ENCODE measurements around the gene ALOX15B. TPM values are rescaled to one million over a fixed set of nuclear protein-coding genes. Genes with fewer than 3 reads are reported as not detected.

ALOX15B gene
- total RNA-seq, 1 experiment from 2014 or later: 0.30 TPM

DNA sequence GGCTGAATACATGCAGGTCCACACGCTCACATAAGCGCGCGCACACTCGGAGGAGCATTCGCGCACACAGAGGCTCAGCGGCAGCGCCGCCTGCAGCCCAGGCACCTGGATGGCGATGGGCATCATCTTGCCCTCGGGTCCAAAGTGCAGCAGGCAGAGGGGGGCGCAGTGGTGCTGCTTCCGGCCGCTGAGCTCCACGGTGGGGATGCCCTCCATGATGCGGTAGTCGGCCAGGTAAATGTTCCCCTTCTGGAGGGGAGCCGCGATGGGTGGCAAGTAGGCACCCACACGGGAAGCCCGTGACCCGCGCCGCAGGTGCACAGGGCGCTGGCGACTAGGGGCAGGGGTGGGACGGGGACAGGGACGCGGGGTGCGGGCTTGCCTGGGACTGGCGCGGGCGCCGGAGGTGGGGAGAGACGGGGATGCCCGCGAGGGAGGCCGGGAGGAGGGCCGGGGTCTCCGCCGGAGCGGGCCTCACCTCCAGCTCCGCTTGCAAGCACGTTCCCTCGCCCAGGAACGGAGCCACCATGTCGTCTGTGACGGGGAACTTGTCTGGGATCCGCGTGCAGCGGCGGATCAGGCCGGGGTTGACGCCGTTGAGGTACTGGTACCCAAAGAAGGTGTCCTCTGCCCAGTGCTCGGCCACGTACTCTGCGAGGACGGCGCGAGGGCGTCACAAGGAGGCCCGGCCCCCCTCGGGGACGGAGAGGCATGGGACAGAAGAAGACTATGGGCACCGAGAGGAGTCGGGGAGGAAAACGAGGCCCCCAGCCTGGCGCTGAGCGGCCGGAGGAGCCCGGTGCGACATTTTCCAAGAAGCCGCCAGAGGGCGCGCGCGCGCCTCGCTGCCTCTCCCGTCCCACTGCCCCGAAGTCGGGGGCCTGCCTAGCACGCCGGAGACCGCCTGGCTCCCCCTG is 40.7 kb downstream of the ALOX15B start:
- peak overlapping the region; percentile 79 for H3K27ac ChIP-seq (ENCODE audit: low read depth, low read length)
- TSS peak; percentile 49 for BruUV-seq (replicated peaks)
- peak overlapping the region; percentile 96 for H3K4me2 ChIP-seq (ENCODE audit: low read length)
- H3K9me2 ChIP-seq (ENCODE audit: insufficient read depth): no peaks in the 10 kb centered on the region
- peak overlapping the region; percentile 68 to 81 for H3K4me3 ChIP-seq (replicated peaks in 1 of 2; ENCODE audit: low read depth in 1 of 2, low read length in 2 of 2)
- H3K79me2 ChIP-seq (ENCODE audit: insufficient read depth, low read length): peaks cover 4% of the 10 kb centered on the region; the same call in 1 of the 2 replicates
- TF ChIP-seq SP1 (IDR thresholded peaks at IDR 0.05; ENCODE audit: low read depth): no peak
- TF ChIP-seq POLR2AphosphoS5 (IDR thresholded peaks at IDR 0.05; ENCODE audit: low read depth, low read length): peak; percentile 52
- no peak for TF ChIP-seq CEBPB (IDR thresholded peaks at IDR 0.05; ENCODE audit: low read depth)
- no peak for TF ChIP-seq ELF1 (IDR thresholded peaks at IDR 0.05; ENCODE audit: borderline replicate concordance, low read depth)
- TF ChIP-seq, protein P1, sequence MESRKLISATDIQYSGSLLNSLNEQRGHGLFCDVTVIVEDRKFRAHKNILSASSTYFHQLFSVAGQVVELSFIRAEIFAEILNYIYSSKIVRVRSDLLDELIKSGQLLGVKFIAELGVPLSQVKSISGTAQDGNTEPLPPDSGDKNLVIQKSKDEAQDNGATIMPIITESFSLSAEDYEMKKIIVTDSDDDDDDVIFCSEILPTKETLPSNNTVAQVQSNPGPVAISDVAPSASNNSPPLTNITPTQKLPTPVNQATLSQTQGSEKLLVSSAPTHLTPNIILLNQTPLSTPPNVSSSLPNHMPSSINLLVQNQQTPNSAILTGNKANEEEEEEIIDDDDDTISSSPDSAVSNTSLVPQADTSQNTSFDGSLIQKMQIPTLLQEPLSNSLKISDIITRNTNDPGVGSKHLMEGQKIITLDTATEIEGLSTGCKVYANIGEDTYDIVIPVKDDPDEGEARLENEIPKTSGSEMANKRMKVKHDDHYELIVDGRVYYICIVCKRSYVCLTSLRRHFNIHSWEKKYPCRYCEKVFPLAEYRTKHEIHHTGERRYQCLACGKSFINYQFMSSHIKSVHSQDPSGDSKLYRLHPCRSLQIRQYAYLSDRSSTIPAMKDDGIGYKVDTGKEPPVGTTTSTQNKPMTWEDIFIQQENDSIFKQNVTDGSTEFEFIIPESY (IDR thresholded peaks at IDR 0.05; ENCODE audit: extremely low read depth, insufficient replicate concordance, low read length): no peak
- TF ChIP-seq RAD21 (IDR thresholded peaks at IDR 0.05; ENCODE audit: low read depth): peak; percentile 79
- TF ChIP-seq, protein P2, sequence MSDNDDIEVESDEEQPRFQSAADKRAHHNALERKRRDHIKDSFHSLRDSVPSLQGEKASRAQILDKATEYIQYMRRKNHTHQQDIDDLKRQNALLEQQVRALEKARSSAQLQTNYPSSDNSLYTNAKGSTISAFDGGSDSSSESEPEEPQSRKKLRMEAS (IDR thresholded peaks at IDR 0.05): peak; percentile 77
- TF ChIP-seq EGR1 (IDR thresholded peaks at IDR 0.05; ENCODE audit: low read depth): no peak
- TF ChIP-seq, protein P3, sequence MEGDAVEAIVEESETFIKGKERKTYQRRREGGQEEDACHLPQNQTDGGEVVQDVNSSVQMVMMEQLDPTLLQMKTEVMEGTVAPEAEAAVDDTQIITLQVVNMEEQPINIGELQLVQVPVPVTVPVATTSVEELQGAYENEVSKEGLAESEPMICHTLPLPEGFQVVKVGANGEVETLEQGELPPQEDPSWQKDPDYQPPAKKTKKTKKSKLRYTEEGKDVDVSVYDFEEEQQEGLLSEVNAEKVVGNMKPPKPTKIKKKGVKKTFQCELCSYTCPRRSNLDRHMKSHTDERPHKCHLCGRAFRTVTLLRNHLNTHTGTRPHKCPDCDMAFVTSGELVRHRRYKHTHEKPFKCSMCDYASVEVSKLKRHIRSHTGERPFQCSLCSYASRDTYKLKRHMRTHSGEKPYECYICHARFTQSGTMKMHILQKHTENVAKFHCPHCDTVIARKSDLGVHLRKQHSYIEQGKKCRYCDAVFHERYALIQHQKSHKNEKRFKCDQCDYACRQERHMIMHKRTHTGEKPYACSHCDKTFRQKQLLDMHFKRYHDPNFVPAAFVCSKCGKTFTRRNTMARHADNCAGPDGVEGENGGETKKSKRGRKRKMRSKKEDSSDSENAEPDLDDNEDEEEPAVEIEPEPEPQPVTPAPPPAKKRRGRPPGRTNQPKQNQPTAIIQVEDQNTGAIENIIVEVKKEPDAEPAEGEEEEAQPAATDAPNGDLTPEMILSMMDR (IDR thresholded peaks at IDR 0.05 in 2 of 3, conservative IDR thresholded peaks at IDR 0.05 in 1 of 3; ENCODE audit: borderline replicate concordance in 1 of 3, insufficient read depth in 1 of 3, low read depth in 2 of 3, low read length in 2 of 3): peak; percentile 84 to 98 (median 86)
- no peak for TF ChIP-seq ZNF274 (IDR thresholded peaks at IDR 0.05; ENCODE audit: low read depth, low read length)
- no peak for TF ChIP-seq POLR2A (IDR thresholded peaks at IDR 0.05; ENCODE audit: borderline replicate concordance, extremely low read depth, insufficient read depth, insufficient read length)
- TF ChIP-seq EZH2phosphoT487 (IDR thresholded peaks at IDR 0.05; ENCODE audit: borderline replicate concordance): no peak
- peak; percentile 70 for TF ChIP-seq YY1 (IDR thresholded peaks at IDR 0.05; ENCODE audit: extremely low read depth, insufficient replicate concordance, low read depth, low read length)
- no peak for TF ChIP-seq SIN3A (IDR thresholded peaks at IDR 0.05; ENCODE audit: low read depth)
- TF ChIP-seq ZFX (IDR thresholded peaks at IDR 0.05): peak; percentile 84; the same call in 1 of the 2 replicates
- peak; percentile 96 for TF ChIP-seq CBX3 (IDR thresholded peaks at IDR 0.05; ENCODE audit: low read depth)
- TF ChIP-seq SRF (IDR thresholded peaks at IDR 0.05; ENCODE audit: low read depth): no peak
- peak; percentile 37 for TF ChIP-seq TCF7L2 (IDR thresholded peaks at IDR 0.05; ENCODE audit: borderline replicate concordance, extremely low read depth, insufficient read depth, insufficient read length)
- no peaks in the 10 kb centered on the region for H3K27me3 ChIP-seq (ENCODE audit: insufficient read depth, low read length)
- H3K9me3 ChIP-seq (ENCODE audit: control insufficient read depth in 1 of 2, insufficient read depth in 1 of 2, low read depth in 1 of 2, low read length in 2 of 2): no peaks in the 10 kb centered on the region
- ChIA-PET POLR2A (interaction anchor here (0.5 to 1.5 kb wide), 3 partner anchors 9 to 305 kb away, joined by 4 to 7 read pairs (median 5); partner anchors contain the start of gene ALOX12B), RAD21 (ENCODE audit: low non-redundant PET in 1 of 2, low total read pairs in 2 of 2, uncharacterized antibody in 2 of 2, unreplicated experiment in 2 of 2) (interaction anchor here in 1 of 2 experiments (0.7 kb wide), 1 partner anchor 167 kb away, joined by 3 read pairs; no protein-coding TSS in a partner anchor), CTCF (interaction anchor here (0.6 to 1.9 kb wide), 18 partner anchors 8 to 148 kb away, joined by 3 to 13 read pairs (median 3); partner anchors contain the start of genes ALOX12B and AURKB)
- H4K20me1 ChIP-seq (ENCODE audit: insufficient read depth): no peaks in the 10 kb centered on the region
- ATAC-seq (peak; percentile 88), DNase-seq (ENCODE audit: low read depth, low spot score) (peak; percentile 72)
- intact Hi-C loops (cut with micrococcal nuclease): loop anchor here (5.0 kb wide), 1 partner anchor 38 kb away; the partner anchor contains the start of gene ALOXE3
- peak overlapping the region; percentile 52 for H2AFZ ChIP-seq (ENCODE audit: low read depth, low read length, poor library complexity, severe bottlenecking)
- H3K4me1 ChIP-seq (ENCODE audit: control insufficient read depth in 1 of 2, insufficient read depth in 2 of 2, low read length in 2 of 2): peaks cover 2 to 25% of the 10 kb centered on the region in 2 experiments; a peak in 3 of 4 replicates
- H3K9ac ChIP-seq (ENCODE audit: low read length): peak overlapping the region; percentile 75
- H3K36me3 ChIP-seq (ENCODE audit: control insufficient read depth in 1 of 2, insufficient read depth in 2 of 2, low read length in 2 of 2): no peaks in the 10 kb centered on the region

All from HCT116 (cell line).